Measurements from ENCODE around the gene SNRPD1.
"Not testable (repeated sequence)": the region's sequence is repeated elsewhere in the genome, so short reads cannot be mapped to it uniquely, and the experiment has no call there.

SNRPD1 gene

DNA sequence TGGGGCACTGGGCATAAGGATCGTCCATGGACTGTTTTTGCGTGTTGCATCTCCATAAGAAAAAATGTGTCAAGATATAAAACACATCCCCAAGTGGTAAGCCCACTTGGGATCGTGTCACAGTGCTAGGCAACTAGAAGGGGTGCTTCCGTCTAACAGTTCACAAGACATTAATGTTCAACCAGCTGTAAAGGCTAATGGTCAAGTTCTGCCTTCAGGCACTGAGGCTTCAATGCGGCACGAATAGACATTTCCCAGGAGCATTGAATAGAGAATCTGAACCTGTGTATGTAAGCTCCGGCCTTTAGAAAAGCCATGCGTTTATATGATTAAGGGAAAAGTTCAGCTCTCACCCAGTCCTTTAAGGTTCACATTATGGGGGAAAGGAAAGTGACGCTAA is 50.5 kb downstream of the SNRPD1 start:
- Histone ChIP-seq H3K4me1 (no peaks in the 10 kb centered on the region), H3K4me3 (no peak overlapping the region), H3K27me3 (no peaks in the 10 kb centered on the region), H3K9me3 (no peaks in the 10 kb centered on the region), H3K36me3 (peaks cover 28% of the 10 kb centered on the region), H3K4me2 (no peak overlapping the region), H3K27ac (no peak overlapping the region), H3K9ac (no peak overlapping the region), H4K20me1 (no peaks in the 10 kb centered on the region)
- no peak for TF ChIP-seq Cebpa-rat (IDR thresholded peaks at IDR 0.05)

DNA sequence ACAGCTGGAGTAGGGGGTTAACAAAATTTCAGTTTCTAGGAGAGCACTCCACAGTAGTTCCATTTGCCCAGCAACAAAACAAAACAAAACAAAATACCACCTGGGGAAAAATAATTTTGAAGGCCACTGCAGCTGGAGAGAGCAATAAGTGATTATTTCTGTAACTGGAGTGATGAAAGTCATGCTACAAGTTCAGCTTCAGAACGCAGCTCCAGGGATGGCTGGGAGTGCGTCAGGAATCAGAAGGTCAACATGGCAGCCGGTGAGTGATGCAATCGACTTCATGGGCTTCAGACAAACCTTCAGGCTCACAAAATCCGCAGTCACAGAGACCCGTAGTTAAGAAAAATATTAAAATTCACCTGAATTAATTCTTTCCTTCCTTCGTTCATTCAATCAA is 51.5 kb downstream of the SNRPD1 start:
- H3K4me1 ChIP-seq, result no peaks in the 10 kb centered on the region
- no peaks in the 10 kb centered on the region for H3K9me3 ChIP-seq
- H3K9ac ChIP-seq, result no peak overlapping the region
- H4K20me1 ChIP-seq, result no peaks in the 10 kb centered on the region
- no peak overlapping the region for H3K4me3 ChIP-seq
- H3K4me2 ChIP-seq, result no peak overlapping the region
- no peaks in the 10 kb centered on the region for H3K27me3 ChIP-seq
- peaks cover 28% of the 10 kb centered on the region for H3K36me3 ChIP-seq
- TF ChIP-seq Cebpa-rat (IDR thresholded peaks at IDR 0.05), result no peak
- no peak overlapping the region for H3K27ac ChIP-seq

DNA sequence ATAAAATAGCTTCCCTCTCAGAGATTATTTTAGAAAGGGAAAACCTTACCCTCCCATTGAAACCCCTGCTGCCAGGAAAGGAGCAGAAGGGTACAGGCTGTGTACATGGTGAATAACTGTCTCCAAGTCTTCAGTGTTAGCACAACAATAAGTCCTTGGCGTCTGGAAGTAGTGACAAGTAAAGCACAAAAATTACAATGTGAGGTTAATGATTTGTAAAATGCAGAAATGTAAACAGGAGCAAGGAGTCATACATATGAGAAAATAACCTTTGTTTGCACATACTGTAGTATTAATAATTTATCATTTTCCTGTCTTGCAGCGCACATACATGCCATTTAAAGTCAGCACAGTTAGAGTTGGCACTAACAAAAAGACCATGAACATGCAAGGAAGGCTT is 52.0 kb downstream of the SNRPD1 start:
- Histone ChIP-seq H3K27me3 (no peaks in the 10 kb centered on the region), H3K9ac (no peak overlapping the region), H3K4me3 (no peak overlapping the region), H3K36me3 (peaks cover 23% of the 10 kb centered on the region), H3K27ac (no peak overlapping the region), H3K4me2 (no peak overlapping the region), H3K4me1 (no peaks in the 10 kb centered on the region), H4K20me1 (no peaks in the 10 kb centered on the region), H3K9me3 (no peaks in the 10 kb centered on the region)
- no peak for TF ChIP-seq Cebpa-rat (IDR thresholded peaks at IDR 0.05)

DNA sequence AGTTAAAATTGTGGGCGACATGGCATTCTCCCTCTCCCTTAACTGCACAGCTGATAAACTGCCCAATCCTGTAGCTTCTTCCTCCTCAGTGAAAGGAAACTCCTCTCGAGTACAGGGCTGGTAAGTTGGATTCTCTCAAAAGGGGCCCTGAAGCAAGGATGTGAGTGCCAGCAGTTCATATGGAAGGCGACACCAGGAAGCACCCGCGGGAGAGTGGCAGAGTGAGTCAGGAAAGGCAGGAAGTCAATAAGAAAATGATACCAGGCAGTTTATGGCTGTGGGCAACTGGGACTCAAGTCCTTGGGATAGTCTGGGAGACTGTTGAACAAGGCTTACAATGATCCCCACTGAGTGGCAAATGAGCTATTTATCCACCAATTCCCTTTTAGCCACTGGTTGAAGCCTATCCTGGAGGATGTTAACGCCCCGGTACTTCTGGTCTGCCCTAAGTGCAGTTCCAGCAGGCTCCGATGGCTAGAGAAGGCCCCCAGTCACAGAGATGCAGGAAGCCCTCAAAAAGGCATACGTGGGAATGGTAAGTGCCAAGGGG is 57.7 kb downstream of the SNRPD1 start:
- no peaks in the 10 kb centered on the region for H3K4me1 ChIP-seq
- no peaks in the 10 kb centered on the region for H3K27me3 ChIP-seq
- no peak overlapping the region for H3K4me2 ChIP-seq
- no peaks in the 10 kb centered on the region for H4K20me1 ChIP-seq
- no peak overlapping the region for H3K27ac ChIP-seq
- H3K9ac ChIP-seq, result no peak overlapping the region
- no peak for TF ChIP-seq Cebpa-rat (IDR thresholded peaks at IDR 0.05)
- no peak overlapping the region for H3K4me3 ChIP-seq
- H3K36me3 ChIP-seq, result peaks cover 28% of the 10 kb centered on the region; the same call in 1 of the 2 replicates
- no peaks in the 10 kb centered on the region for H3K9me3 ChIP-seq

DNA sequence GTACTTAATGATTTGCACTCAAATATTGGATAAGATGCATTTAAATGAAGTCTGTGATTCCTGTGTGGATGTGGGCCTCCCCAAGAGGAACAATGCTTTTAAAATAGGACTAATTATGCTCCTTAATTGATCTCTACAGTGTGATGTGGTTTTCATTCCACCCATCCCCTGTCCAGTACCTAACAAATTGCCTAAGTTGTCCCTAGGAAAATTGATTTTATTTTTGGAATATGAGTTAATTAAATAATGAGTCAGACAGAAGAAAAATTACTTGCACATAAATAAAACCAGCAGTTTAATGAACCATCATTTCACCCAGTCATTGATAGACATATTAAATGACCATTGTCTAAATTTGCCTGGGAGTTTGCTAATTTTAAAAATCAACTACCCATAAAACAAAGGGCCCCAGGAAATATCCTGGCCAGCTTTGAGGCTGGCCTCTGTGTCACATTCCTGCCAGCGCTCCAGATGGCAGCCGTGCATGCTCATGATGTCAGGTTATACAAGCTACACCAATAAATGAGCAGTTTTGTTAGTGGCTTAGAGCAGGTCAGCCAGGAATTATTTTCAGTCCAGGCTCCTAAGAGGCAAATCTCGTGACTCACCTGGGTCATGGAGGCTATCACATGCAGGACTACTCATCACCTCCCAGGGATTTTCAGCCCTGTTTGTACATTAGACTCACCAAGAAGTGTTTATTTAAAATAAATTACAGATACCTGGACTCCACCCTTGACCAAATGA is 60.6 kb downstream of the SNRPD1 start:
- Histone ChIP-seq H3K4me3 (no peak overlapping the region), H4K20me1 (no peaks in the 10 kb centered on the region), H3K27ac (no peak overlapping the region), H3K4me1 (no peaks in the 10 kb centered on the region), H3K36me3 (peaks cover 29% of the 10 kb centered on the region), H3K9ac (no peak overlapping the region), H3K27me3 (no peaks in the 10 kb centered on the region), H3K4me2 (no peak overlapping the region), H3K9me3 (no peaks in the 10 kb centered on the region)
- no peak for TF ChIP-seq Cebpa-rat (IDR thresholded peaks at IDR 0.05)

DNA sequence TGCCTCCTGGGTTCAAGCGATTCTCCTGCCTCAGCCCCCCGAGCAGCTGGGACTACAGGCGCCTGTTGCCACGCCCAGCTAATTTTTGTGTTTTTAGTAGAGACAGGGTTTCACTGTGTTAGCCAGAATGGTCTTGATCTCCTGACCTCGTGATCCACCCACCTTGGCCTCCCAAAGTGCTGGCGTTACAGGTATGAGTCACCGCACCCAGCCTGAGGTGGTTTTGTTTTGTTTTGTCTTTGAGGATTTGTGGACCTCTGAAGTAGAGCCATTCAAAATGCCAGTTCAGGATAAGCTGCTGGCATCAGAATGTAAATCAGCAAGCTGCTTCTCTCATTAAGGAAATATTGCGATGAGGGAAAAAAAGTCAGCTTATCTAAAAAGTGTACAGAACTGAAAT is 63.2 kb downstream of the SNRPD1 start:
- H3K9me3 ChIP-seq, H3K4me3 ChIP-seq, H3K9ac ChIP-seq, H3K27ac ChIP-seq, H3K27me3 ChIP-seq, H4K20me1 ChIP-seq, H3K4me2 ChIP-seq: not testable (repeated sequence)
- Histone ChIP-seq H3K4me1 (peaks cover 12% of the 10 kb centered on the region), H3K36me3 (peaks cover 40% of the 10 kb centered on the region)

DNA sequence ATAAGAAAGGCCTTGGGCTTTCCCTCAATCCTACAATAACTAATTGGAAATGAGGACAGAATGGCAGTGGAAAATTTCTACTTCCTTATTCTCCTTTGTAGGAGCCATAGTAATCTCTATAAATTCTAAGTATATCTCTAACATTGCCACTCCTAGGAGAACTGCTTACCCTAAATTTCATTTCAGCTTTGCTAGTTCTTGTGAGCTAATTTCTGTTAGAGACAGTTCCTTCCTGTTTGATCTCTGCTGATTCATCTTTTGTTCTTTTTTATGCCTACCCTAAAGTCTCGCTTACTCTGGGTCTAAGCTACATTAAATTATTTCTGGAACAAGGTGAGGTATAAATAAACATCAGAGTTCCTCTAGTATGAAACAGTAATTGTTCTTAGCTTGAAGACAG is 66.7 kb downstream of the SNRPD1 start:
- no peak overlapping the region for H3K4me3 ChIP-seq
- H3K4me2 ChIP-seq, result peak overlapping the region; percentile 39
- peaks cover 31% of the 10 kb centered on the region for H3K4me1 ChIP-seq
- no peaks in the 10 kb centered on the region for H4K20me1 ChIP-seq
- no peaks in the 10 kb centered on the region for H3K27me3 ChIP-seq
- H3K27ac ChIP-seq, result peak overlapping the region; percentile 12; the same call in 1 of the 2 replicates
- TF ChIP-seq Cebpa-rat (IDR thresholded peaks at IDR 0.05), result no peak
- H3K9me3 ChIP-seq, result no peaks in the 10 kb centered on the region
- H3K36me3 ChIP-seq, result peaks cover 34% of the 10 kb centered on the region; the same call in 1 of the 2 replicates
- H3K9ac ChIP-seq, result no peak overlapping the region

DNA sequence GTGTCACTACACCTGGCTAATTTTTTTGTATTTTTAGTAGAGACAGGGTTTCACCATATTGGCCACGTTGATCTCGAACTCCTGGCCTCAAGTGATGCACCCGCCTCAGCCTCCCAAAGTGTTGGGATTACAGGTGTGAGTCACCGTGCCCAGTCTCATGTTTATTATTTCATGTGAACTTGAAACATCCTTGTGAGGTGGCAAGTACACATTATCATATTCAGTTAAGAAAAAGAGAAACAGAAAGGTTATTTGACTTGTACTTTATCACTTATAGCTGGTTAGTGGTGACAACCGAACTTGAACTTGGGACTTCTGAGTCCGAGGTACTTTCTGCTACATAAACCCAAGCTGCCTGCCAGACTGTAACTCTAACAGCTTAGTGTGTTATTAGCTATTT is 68.0 kb downstream of the SNRPD1 start:
- Histone ChIP-seq H4K20me1 (no peaks in the 10 kb centered on the region), H3K27ac (no peak overlapping the region), H3K9me3 (no peaks in the 10 kb centered on the region), H3K9ac (no peak overlapping the region), H3K4me2 (no peak overlapping the region), H3K27me3 (no peaks in the 10 kb centered on the region), H3K4me1 (peaks cover 37% of the 10 kb centered on the region), H3K4me3 (no peak overlapping the region), H3K36me3 (peaks cover 34% of the 10 kb centered on the region; the same call in 1 of the 2 replicates)
- no peak for TF ChIP-seq Cebpa-rat (IDR thresholded peaks at IDR 0.05)

DNA sequence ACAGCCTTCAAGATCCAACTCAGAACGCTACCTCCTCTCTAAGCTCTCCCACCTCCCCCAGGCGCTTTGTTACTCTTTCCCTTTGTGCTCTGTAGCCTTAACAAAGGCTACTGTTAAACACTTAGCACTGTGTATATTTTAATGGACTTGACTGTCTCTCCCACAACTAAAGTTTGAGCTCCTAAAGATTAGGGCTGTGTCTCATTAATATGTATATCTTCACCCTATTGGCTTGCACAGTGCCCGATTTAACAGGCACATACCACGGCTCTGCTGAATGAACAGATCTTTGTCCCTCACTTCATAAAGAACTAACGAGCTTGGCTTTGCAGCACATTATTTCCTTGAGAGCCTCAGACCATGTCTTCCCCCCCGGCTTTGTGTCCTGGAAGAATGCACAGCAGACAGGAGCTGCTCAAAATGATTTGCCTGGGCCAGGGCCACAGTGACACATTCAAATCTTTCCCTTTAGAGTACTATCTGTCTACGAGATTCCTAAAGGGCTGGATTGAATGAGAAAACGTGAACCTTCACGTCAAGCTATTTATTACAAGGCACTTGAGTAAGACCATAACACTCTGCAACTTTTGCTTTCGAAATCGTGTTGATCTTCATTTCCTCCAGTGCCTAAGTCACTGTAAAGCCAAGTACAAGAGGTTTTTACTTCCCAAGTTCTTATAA is 70.4 kb downstream of the SNRPD1 start:
- TF ChIP-seq Cebpa-rat (IDR thresholded peaks at IDR 0.05), result no peak
- H3K9me3 ChIP-seq, result no peaks in the 10 kb centered on the region
- H3K27me3 ChIP-seq, result no peaks in the 10 kb centered on the region
- no peaks in the 10 kb centered on the region for H4K20me1 ChIP-seq
- H3K27ac ChIP-seq, result peak overlapping the region; percentile 77
- peaks cover 38% of the 10 kb centered on the region; the same call in 1 of the 2 replicates for H3K36me3 ChIP-seq
- H3K4me1 ChIP-seq, result peaks cover 57% of the 10 kb centered on the region
- peak overlapping the region; percentile 72 for H3K4me2 ChIP-seq
- H3K4me3 ChIP-seq, result peak overlapping the region; percentile 53
- peak overlapping the region; percentile 77 for H3K9ac ChIP-seq
